OCI-LY1 (cell line): ENCODE data around the gene SPDYE2.
"Not testable (repeated sequence)": the region's sequence is repeated elsewhere in the genome, so short reads cannot be mapped to it uniquely, and the experiment has no call there.

Experiments
- EZH2 ChIP-seq: fragments of 200-600 bp; sonication (generic), shearing (Covaris generic); IDR thresholded peaks from 2 replicates; pipeline ENCODE4 v1.8.0; 2017; ENCODE audit warnings: borderline replicate concordance, mixed run types, mild to moderate bottlenecking, antibody characterized with exemption, low read length, moderate library complexity, mixed read lengths
- TF ChIP-seq, protein P1 (sequence below): fragments of 200-600 bp; sonication (generic), shearing (Covaris generic); IDR thresholded peaks from 2 replicates; pipeline ENCODE4 v1.5.1; 2017; ENCODE audit warnings: mild to moderate bottlenecking, antibody characterized with exemption, low read length, moderate library complexity, mixed read lengths

GRCh38 chr7:102568620-102569019 is 17.6 kb downstream of the SPDYE2 start:
- TF ChIP-seq, protein P1, sequence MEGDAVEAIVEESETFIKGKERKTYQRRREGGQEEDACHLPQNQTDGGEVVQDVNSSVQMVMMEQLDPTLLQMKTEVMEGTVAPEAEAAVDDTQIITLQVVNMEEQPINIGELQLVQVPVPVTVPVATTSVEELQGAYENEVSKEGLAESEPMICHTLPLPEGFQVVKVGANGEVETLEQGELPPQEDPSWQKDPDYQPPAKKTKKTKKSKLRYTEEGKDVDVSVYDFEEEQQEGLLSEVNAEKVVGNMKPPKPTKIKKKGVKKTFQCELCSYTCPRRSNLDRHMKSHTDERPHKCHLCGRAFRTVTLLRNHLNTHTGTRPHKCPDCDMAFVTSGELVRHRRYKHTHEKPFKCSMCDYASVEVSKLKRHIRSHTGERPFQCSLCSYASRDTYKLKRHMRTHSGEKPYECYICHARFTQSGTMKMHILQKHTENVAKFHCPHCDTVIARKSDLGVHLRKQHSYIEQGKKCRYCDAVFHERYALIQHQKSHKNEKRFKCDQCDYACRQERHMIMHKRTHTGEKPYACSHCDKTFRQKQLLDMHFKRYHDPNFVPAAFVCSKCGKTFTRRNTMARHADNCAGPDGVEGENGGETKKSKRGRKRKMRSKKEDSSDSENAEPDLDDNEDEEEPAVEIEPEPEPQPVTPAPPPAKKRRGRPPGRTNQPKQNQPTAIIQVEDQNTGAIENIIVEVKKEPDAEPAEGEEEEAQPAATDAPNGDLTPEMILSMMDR: not testable (repeated sequence)
- not testable (repeated sequence) for TF ChIP-seq EZH2
